A549 treated with CORT108297 at 1 μM for 4 hours (cell line): ENCODE results near the gene ZNF76. TPM values are rescaled to one million over a fixed set of nuclear protein-coding genes. Genes with fewer than 3 reads are reported as not detected.

Source experiments
- total RNA-seq: library from RNA; stranded (reverse); fragments of 200-300 nt; extraction: Qiagen RNA extraction; gene quantifications from 5 replicates; pipeline ENCODE4 v1.2.3, GENCODE V29; 2022

ZNF76 gene
- 7.1 to 11.3 TPM (median 10.6 TPM) in 5 replicates for total RNA-seq

GRCh38 chr6:35259194-35259947 lies at the start of gene ZNF76:
TSS of gene ZNF76 (plus strand) at chr6:35259735. CDS start at chr6:35281152, 21,417 bp downstream.

GRCh38 chr6:35213824-35214756 lies 45.4 kb upstream of the ZNF76 start, which contains the start of gene SCUBE3:
TSS of gene SCUBE3 (plus strand) at chr6:35213956. CDS start at chr6:35214419, 463 bp downstream.

GRCh38 chr6:35297601-35298481 lies 38.3 kb downstream of the ZNF76 start, which contains the start of gene DEF6:
TSS of gene DEF6 (plus strand) at chr6:35297818. CDS start at chr6:35297857, 39 bp downstream.

GRCh38 chr6:35342258-35343091 lies 82.9 kb downstream of the ZNF76 start, which contains the start of gene PPARD:
TSS of gene PPARD (plus strand) at chr6:35342558. CDS start at chr6:35411088, 68,530 bp downstream.

Other genes starting within 250 kb of the ZNF76 start
- not detected in 5 replicates for gene TCP11, start 118.4 kb upstream of the ZNF76 start, total RNA-seq
- gene SCUBE3, start 45.8 kb upstream of the ZNF76 start, total RNA-seq: 0.03 to 0.07 TPM (median 0.06 TPM) in 5 replicates
- gene DEF6, start 38.1 kb downstream of the ZNF76 start, total RNA-seq: 0.03 to 0.07 TPM (median 0.06 TPM) in 3 of 5 replicates, not detected in the others
- 4.8 to 6.9 TPM (median 6.3 TPM) in 5 replicates for gene PPARD, start 82.8 kb downstream of the ZNF76 start, total RNA-seq
- 2.8 to 3.5 TPM (median 3.3 TPM) in 5 replicates for gene FANCE, start 192.6 kb downstream of the ZNF76 start, total RNA-seq
- gene RPL10A, start 208.7 kb downstream of the ZNF76 start, total RNA-seq: 1,328 to 1,548 TPM (median 1,505 TPM) in 5 replicates
- 4.1 to 7.8 TPM (median 6.2 TPM) in 5 replicates for gene TEAD3, start 237.3 kb downstream of the ZNF76 start, total RNA-seq